Central memory CD8-positive, alpha-beta T cell (primary cell): ENCODE measurements around the gene DBF4B.

Experiments
- ATAC-seq: fragments of 150-1000 bp; cut with Tn5 transposase; replicated peaks from 2 replicates; pipeline ENCODE4 v1.10.0; 2022; ENCODE audit warnings: mild to moderate bottlenecking, moderate FRiP score, moderate number of reproducible peaks; ENCODE audit not compliant: poor library complexity, severe bottlenecking; ENCODE audit errors: extremely low read depth
- DNase-seq, 2 donors: peaks; one replicate each; pipeline ENCODE4 v3.0.0; 2021; ENCODE audit warnings: low spot score in 2 of 2
- H3K27ac Mint-ChIP-seq: one replicate; pipeline ENCODE4 v1.8.0; 2022; ENCODE audit warnings: low read depth, mild to moderate bottlenecking, moderate library complexity, mixed read lengths
- H3K27me3 Mint-ChIP-seq: one replicate; pipeline ENCODE4 v1.8.0; 2022; ENCODE audit warnings: mixed read lengths
- H3K36me3 Mint-ChIP-seq: one replicate; pipeline ENCODE4 v1.8.0; 2022; ENCODE audit warnings: mild to moderate bottlenecking, moderate library complexity, mixed read lengths; ENCODE audit not compliant: insufficient read depth
- H3K4me1 Mint-ChIP-seq: one replicate; pipeline ENCODE4 v1.8.0; 2022; ENCODE audit warnings: mixed read lengths
- H3K4me3 Mint-ChIP-seq: one replicate; pipeline ENCODE4 v1.8.0; 2022; ENCODE audit warnings: mild to moderate bottlenecking, moderate library complexity, mixed read lengths
- H3K9me3 Mint-ChIP-seq: one replicate; pipeline ENCODE4 v1.8.0; 2022; ENCODE audit warnings: mixed read lengths

DBF4B gene

GRCh38 chr17:44793885-44794842 is 85.7 kb downstream of the DBF4B start:
- Mint-ChIP-seq H3K27me3 (peaks cover 11% of the 10 kb centered on the region), H3K4me3 (no peak overlapping the region), H3K27ac (no peak overlapping the region)

GRCh38 chr17:44794851-44795413 is 86.5 kb downstream of the DBF4B start:
- ATAC-seq = no peak

More at GRCh38 chr17:44793885-44794842, 85.7 kb downstream of the DBF4B start:
- no peak for DNase-seq
- Mint-ChIP-seq H3K36me3 (no peaks in the 10 kb centered on the region), H3K9me3 (no peaks in the 10 kb centered on the region), H3K4me1 (no peaks in the 10 kb centered on the region)
- ATAC-seq = no peak

GRCh38 chr17:44795421-44795820 is 87.0 kb downstream of the DBF4B start:
- H3K4me1 Mint-ChIP-seq = no peaks in the 10 kb centered on the region

More at GRCh38 chr17:44794851-44795413, 86.5 kb downstream of the DBF4B start:
- H3K9me3 Mint-ChIP-seq = no peaks in the 10 kb centered on the region
- H3K4me1 Mint-ChIP-seq = no peaks in the 10 kb centered on the region
- DNase-seq = no peak
- H3K27ac Mint-ChIP-seq = no peak overlapping the region
- H3K27me3 Mint-ChIP-seq = peaks cover 11% of the 10 kb centered on the region
- H3K4me3 Mint-ChIP-seq = no peak overlapping the region
- no peaks in the 10 kb centered on the region for H3K36me3 Mint-ChIP-seq

GRCh38 chr17:44795928-44796327 is 87.5 kb downstream of the DBF4B start:
- ATAC-seq = no peak
- H3K36me3 Mint-ChIP-seq = no peaks in the 10 kb centered on the region
- peaks cover 11% of the 10 kb centered on the region for H3K27me3 Mint-ChIP-seq
- no peaks in the 10 kb centered on the region for H3K4me1 Mint-ChIP-seq
- no peak for DNase-seq
- H3K9me3 Mint-ChIP-seq = no peaks in the 10 kb centered on the region
- no peak overlapping the region for H3K4me3 Mint-ChIP-seq
- no peak overlapping the region for H3K27ac Mint-ChIP-seq

More at GRCh38 chr17:44795421-44795820, 87.0 kb downstream of the DBF4B start:
- Mint-ChIP-seq H3K9me3 (no peaks in the 10 kb centered on the region), H3K27ac (no peak overlapping the region), H3K4me3 (no peak overlapping the region), H3K27me3 (peaks cover 11% of the 10 kb centered on the region), H3K36me3 (no peaks in the 10 kb centered on the region)
- ATAC-seq = no peak
- DNase-seq = no peak

GRCh38 chr17:44796731-44797130 is 88.3 kb downstream of the DBF4B start:
- no peak for DNase-seq
- H3K9me3 Mint-ChIP-seq = no peaks in the 10 kb centered on the region
- peaks cover 13% of the 10 kb centered on the region for H3K27me3 Mint-ChIP-seq
- no peak for ATAC-seq
- H3K27ac Mint-ChIP-seq = no peak overlapping the region
- no peaks in the 10 kb centered on the region for H3K36me3 Mint-ChIP-seq
- H3K4me3 Mint-ChIP-seq = no peak overlapping the region
- no peaks in the 10 kb centered on the region for H3K4me1 Mint-ChIP-seq

DNA sequence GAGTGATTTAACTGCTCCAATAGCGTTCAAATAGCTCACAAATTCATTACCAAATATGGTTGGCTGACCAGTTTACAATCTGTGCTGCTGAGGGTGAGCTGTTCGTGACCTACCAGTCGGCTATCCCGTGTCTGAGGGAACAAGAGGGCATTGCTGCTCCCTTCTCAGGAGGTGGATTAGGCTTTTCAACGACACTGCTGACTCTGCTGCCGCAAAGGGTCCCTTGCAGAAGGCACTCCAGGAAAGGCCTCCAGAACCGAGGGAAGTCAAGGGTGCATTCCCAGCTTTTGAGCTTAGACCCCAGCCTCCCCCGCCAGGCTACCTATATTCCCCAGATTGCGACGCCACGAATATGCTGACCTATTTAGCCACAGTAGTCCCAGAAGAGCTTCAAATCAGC is 89.3 kb downstream of the DBF4B start:
- no peaks in the 10 kb centered on the region for H3K4me1 Mint-ChIP-seq
- no peaks in the 10 kb centered on the region for H3K36me3 Mint-ChIP-seq
- H3K4me3 Mint-ChIP-seq = no peak overlapping the region
- no peak overlapping the region for H3K27ac Mint-ChIP-seq
- peaks cover 22% of the 10 kb centered on the region for H3K27me3 Mint-ChIP-seq
- no peaks in the 10 kb centered on the region for H3K9me3 Mint-ChIP-seq
- ATAC-seq (no peak), DNase-seq (no peak)

DNA sequence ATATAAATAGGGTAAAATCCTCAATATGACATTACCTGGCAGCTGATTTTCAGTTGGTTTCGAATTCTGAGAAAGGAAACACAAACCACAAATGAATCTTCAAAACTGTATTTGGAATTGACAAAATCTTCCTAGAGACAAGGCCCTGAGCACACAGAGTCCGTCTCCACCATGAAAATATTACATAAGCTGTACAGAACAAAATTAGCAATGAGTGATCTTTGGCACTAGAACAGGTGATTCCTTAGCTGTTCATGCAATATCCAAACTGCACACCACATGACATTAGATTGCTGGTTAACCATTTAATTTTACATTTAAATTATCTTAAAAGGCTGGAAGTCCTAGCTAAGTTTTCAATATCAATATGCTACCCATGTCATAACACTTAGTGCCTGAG is 89.9 kb downstream of the DBF4B start:
- H3K4me1 Mint-ChIP-seq = no peaks in the 10 kb centered on the region
- H3K9me3 Mint-ChIP-seq = no peaks in the 10 kb centered on the region
- no peak for DNase-seq
- no peak overlapping the region for H3K27ac Mint-ChIP-seq
- H3K4me3 Mint-ChIP-seq = no peak overlapping the region
- H3K27me3 Mint-ChIP-seq = peaks cover 22% of the 10 kb centered on the region
- H3K36me3 Mint-ChIP-seq = no peaks in the 10 kb centered on the region
- ATAC-seq = no peak
